Measurements from ENCODE around the gene IFNA8. TPM values are rescaled to one million over a fixed set of nuclear protein-coding genes. Genes with fewer than 3 reads are reported as not detected.

The IFNA8 gene
- total RNA-seq, 6 experiments from 2014 or later, result not detected

- Mint-ChIP-seq H3K27ac (no peak overlapping the region), H3K4me3 (no peak overlapping the region), H3K4me1 (ENCODE audit: low read depth) (peaks cover 21% of the 10 kb centered on the region), H3K27me3 (ENCODE audit: insufficient read depth) (peaks cover 41% of the 10 kb centered on the region), H3K9me3 (no peaks in the 10 kb centered on the region), H3K36me3 (ENCODE audit: low read depth) (no peaks in the 10 kb centered on the region)
- DNase-seq, result no peak
- no peak for TF ChIP-seq CTCF (IDR thresholded peaks at IDR 0.05)
These were observed 9.0 kb upstream of the IFNA8 start for GRCh38 chr9:21399956-21400355.

GRCh38 chr9:21402386-21403251, 6.3 kb upstream of the IFNA8 start:
- peaks cover 38% of the 10 kb centered on the region for H3K27me3 Mint-ChIP-seq (ENCODE audit: insufficient read depth)
- no peak for DNase-seq
- H3K27ac Mint-ChIP-seq, result no peak overlapping the region
- H3K4me1 Mint-ChIP-seq (ENCODE audit: low read depth), result peaks cover 10% of the 10 kb centered on the region
- 0 out of 2 replicates have a peak, but pooled peaks have one; percentile 23 for TF ChIP-seq CTCF (IDR thresholded peaks at IDR 0.05)
- H3K4me3 Mint-ChIP-seq, result peak overlapping the region; percentile 70
- no peaks in the 10 kb centered on the region for H3K36me3 Mint-ChIP-seq (ENCODE audit: low read depth)
- H3K9me3 Mint-ChIP-seq, result no peaks in the 10 kb centered on the region

GRCh38 chr9:21404146-21404545, 4.8 kb upstream of the IFNA8 start:
- no peaks in the 10 kb centered on the region for H3K36me3 Mint-ChIP-seq (ENCODE audit: low read depth)
- TF ChIP-seq CTCF (IDR thresholded peaks at IDR 0.05), result no peak
- no peak overlapping the region for H3K4me3 Mint-ChIP-seq
- no peaks in the 10 kb centered on the region for H3K9me3 Mint-ChIP-seq
- H3K4me1 Mint-ChIP-seq (ENCODE audit: low read depth), result peaks cover 10% of the 10 kb centered on the region
- H3K27ac Mint-ChIP-seq, result no peak overlapping the region
- no peak for DNase-seq
- peaks cover 34% of the 10 kb centered on the region for H3K27me3 Mint-ChIP-seq (ENCODE audit: insufficient read depth)

GRCh38 chr9:21412107-21412506, 3.2 kb downstream of the IFNA8 start:
- Mint-ChIP-seq H3K27me3 (ENCODE audit: insufficient read depth) (peaks cover 31% of the 10 kb centered on the region), H3K4me1 (ENCODE audit: low read depth) (peaks cover 11% of the 10 kb centered on the region), H3K27ac (no peak overlapping the region), H3K9me3 (no peaks in the 10 kb centered on the region), H3K4me3 (no peak overlapping the region), H3K36me3 (ENCODE audit: low read depth) (no peaks in the 10 kb centered on the region)
- no peak for DNase-seq
- no peak for TF ChIP-seq CTCF (IDR thresholded peaks at IDR 0.05)

- no peaks in the 10 kb centered on the region for H3K9me3 Mint-ChIP-seq
- H3K27me3 Mint-ChIP-seq (ENCODE audit: insufficient read depth), result peaks cover 30% of the 10 kb centered on the region
- no peak overlapping the region for H3K4me3 Mint-ChIP-seq
- DNase-seq, result no peak
- no peaks in the 10 kb centered on the region for H3K36me3 Mint-ChIP-seq (ENCODE audit: low read depth)
- no peak overlapping the region for H3K27ac Mint-ChIP-seq
- peaks cover 11% of the 10 kb centered on the region for H3K4me1 Mint-ChIP-seq (ENCODE audit: low read depth)
- TF ChIP-seq CTCF (IDR thresholded peaks at IDR 0.05), result no peak
These were observed 4.2 kb downstream of the IFNA8 start for GRCh38 chr9:21413151-21413550.
